Neuron (in vitro differentiated cells): ENCODE data around the gene C1QTNF1.

Source experiments
- H2AFZ ChIP-seq: one replicate; pipeline ENCODE4 v1.6.1; 2013; ENCODE audit warnings: low read depth, mild to moderate bottlenecking, inconsistent platforms, low read length, moderate library complexity
- H3K27me3 ChIP-seq: one replicate; pipeline ENCODE4 v1.6.1; 2013; ENCODE audit warnings: low read length; ENCODE audit not compliant: insufficient read depth
- H3K36me3 ChIP-seq: one replicate; pipeline ENCODE4 v1.6.1; 2013; ENCODE audit warnings: low read length; ENCODE audit not compliant: insufficient read depth
- H3K4me1 ChIP-seq: one replicate; pipeline ENCODE4 v1.6.1; 2013; ENCODE audit warnings: low read length; ENCODE audit not compliant: insufficient read depth
- H3K4me3 ChIP-seq: 2 replicates; pipeline ENCODE4 v1.5.1; 2013; ENCODE audit warnings: mild to moderate bottlenecking, low read length, moderate library complexity
- H3K9me3 ChIP-seq: one replicate; pipeline ENCODE4 v1.6.1; 2013; ENCODE audit warnings: low read length

C1QTNF1 gene

GRCh38 chr17:79086609-79087427 is 62.8 kb downstream of the C1QTNF1 start:
- no peak overlapping the region for H2AFZ ChIP-seq
- H3K9me3 ChIP-seq, result no peaks in the 10 kb centered on the region
- H3K36me3 ChIP-seq, result peaks cover 29% of the 10 kb centered on the region
- no peaks in the 10 kb centered on the region for H3K27me3 ChIP-seq
- no peaks in the 10 kb centered on the region for H3K4me1 ChIP-seq
- no peak overlapping the region for H3K4me3 ChIP-seq

GRCh38 chr17:79087428-79088143 is 63.6 kb downstream of the C1QTNF1 start:
- H2AFZ ChIP-seq, result no peak overlapping the region
- H3K9me3 ChIP-seq, result no peaks in the 10 kb centered on the region
- peaks cover 29% of the 10 kb centered on the region for H3K36me3 ChIP-seq
- peaks cover 4% of the 10 kb centered on the region for H3K4me1 ChIP-seq
- H3K4me3 ChIP-seq, result no peak overlapping the region
- H3K27me3 ChIP-seq, result no peaks in the 10 kb centered on the region

- H3K9me3 ChIP-seq, result no peaks in the 10 kb centered on the region
- H2AFZ ChIP-seq, result no peak overlapping the region
- H3K36me3 ChIP-seq, result peaks cover 20% of the 10 kb centered on the region
- H3K4me3 ChIP-seq, result no peak overlapping the region
- peaks cover 6% of the 10 kb centered on the region for H3K4me1 ChIP-seq
- peaks cover 3% of the 10 kb centered on the region for H3K27me3 ChIP-seq
Observed at GRCh38 chr17:79088247-79088996, 64.5 kb downstream of the C1QTNF1 start.

- Histone ChIP-seq H3K27me3 (peaks cover 3% of the 10 kb centered on the region), H3K4me3 (no peak overlapping the region)
Observed at GRCh38 chr17:79088997-79089328, 65.0 kb downstream of the C1QTNF1 start.

DNA sequence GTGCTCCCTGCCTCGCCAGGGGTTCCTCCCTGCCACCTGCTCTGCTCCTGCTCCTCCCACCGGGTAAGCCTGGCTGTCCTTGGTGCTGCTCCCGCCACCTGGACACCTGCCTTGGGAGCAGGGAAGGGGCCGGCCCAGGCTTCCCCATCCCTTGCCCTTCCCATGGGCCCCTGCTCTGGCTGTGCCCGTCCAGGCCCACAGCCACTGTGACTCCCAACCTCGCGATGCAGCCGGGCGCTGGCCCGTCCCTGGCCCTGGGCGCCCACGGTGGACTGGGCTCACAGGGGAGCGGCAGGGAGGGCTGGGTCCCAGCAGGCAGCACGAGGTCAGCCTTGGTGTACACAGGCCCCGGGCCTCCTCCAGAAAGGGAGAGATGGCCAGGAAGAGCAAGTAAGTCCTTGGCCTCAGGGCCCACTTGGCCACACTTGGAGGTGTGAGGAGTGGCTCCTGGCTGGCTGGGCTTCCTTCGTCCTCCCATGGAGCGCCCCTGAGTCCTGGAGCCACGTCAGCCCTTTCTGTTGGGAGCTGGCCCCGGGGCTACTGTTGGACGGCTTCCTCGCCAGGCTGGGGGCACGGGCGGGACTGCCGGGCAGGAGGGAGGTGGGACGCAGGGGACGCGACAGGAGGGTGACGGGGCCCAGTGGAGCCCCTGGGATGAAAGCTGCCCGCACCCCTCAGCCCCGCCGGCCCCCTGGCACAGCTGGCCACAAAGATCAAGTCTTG is 65.9 kb downstream of the C1QTNF1 start:
- Histone ChIP-seq H3K4me1 (peaks cover 6% of the 10 kb centered on the region), H3K36me3 (peaks cover 17% of the 10 kb centered on the region), H3K9me3 (no peaks in the 10 kb centered on the region), H2AFZ (no peak overlapping the region), H3K27me3 (peaks cover 3% of the 10 kb centered on the region), H3K4me3 (no peak overlapping the region)

More at GRCh38 chr17:79088997-79089328, 65.0 kb downstream of the C1QTNF1 start:
- H2AFZ ChIP-seq, result no peak overlapping the region
- peaks cover 6% of the 10 kb centered on the region for H3K4me1 ChIP-seq
- no peaks in the 10 kb centered on the region for H3K9me3 ChIP-seq
- H3K36me3 ChIP-seq, result peaks cover 17% of the 10 kb centered on the region

GRCh38 chr17:79090443-79091225 is 66.7 kb downstream of the C1QTNF1 start:
- Histone ChIP-seq H3K4me1 (peaks cover 6% of the 10 kb centered on the region), H3K9me3 (no peaks in the 10 kb centered on the region), H2AFZ (no peak overlapping the region), H3K27me3 (peaks cover 7% of the 10 kb centered on the region), H3K36me3 (peaks cover 10% of the 10 kb centered on the region), H3K4me3 (no peak overlapping the region)

GRCh38 chr17:79091226-79091670 is 67.3 kb downstream of the C1QTNF1 start:
- H3K4me3 ChIP-seq, result no peak overlapping the region
- H3K36me3 ChIP-seq, result peaks cover 6% of the 10 kb centered on the region
- H2AFZ ChIP-seq, result no peak overlapping the region
- H3K9me3 ChIP-seq, result no peaks in the 10 kb centered on the region
- peaks cover 13% of the 10 kb centered on the region for H3K27me3 ChIP-seq
- H3K4me1 ChIP-seq, result peaks cover 6% of the 10 kb centered on the region

- Histone ChIP-seq H3K36me3 (no peaks in the 10 kb centered on the region), H3K9me3 (no peaks in the 10 kb centered on the region), H3K4me3 (no peak overlapping the region), H3K27me3 (peaks cover 15% of the 10 kb centered on the region), H2AFZ (no peak overlapping the region), H3K4me1 (peaks cover 6% of the 10 kb centered on the region)
Observed at GRCh38 chr17:79092567-79092966, 68.6 kb downstream of the C1QTNF1 start.

DNA sequence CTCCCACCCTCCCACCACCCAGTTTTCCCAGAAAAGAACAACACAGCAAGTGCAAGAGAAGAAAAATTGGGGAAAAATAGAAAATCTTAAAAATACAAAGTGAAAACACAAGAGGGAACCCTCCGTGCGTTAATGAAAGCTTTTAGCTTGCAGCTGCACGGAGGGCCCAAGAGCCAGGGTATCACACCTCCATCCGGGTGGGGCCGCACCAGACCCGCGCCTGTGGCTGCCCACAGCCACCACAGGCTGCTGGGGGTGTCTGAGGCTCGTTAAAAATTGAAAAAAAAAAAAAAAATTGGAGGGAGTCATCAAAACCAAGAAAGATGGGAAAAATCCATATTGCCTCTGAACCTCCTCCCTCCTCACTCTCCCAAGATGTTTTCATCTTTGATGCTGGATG is 69.3 kb downstream of the C1QTNF1 start:
- peaks cover 6% of the 10 kb centered on the region for H3K4me1 ChIP-seq
- H2AFZ ChIP-seq, result no peak overlapping the region
- peaks cover 22% of the 10 kb centered on the region for H3K27me3 ChIP-seq
- H3K36me3 ChIP-seq, result no peaks in the 10 kb centered on the region
- H3K4me3 ChIP-seq, result no peak overlapping the region
- no peaks in the 10 kb centered on the region for H3K9me3 ChIP-seq

GRCh38 chr17:79094261-79094660 is 70.3 kb downstream of the C1QTNF1 start:
- H3K27me3 ChIP-seq, result peaks cover 29% of the 10 kb centered on the region
- no peak overlapping the region for H2AFZ ChIP-seq
- no peak overlapping the region for H3K4me3 ChIP-seq
- H3K36me3 ChIP-seq, result no peaks in the 10 kb centered on the region
- H3K9me3 ChIP-seq, result no peaks in the 10 kb centered on the region
- H3K4me1 ChIP-seq, result peaks cover 6% of the 10 kb centered on the region

DNA sequence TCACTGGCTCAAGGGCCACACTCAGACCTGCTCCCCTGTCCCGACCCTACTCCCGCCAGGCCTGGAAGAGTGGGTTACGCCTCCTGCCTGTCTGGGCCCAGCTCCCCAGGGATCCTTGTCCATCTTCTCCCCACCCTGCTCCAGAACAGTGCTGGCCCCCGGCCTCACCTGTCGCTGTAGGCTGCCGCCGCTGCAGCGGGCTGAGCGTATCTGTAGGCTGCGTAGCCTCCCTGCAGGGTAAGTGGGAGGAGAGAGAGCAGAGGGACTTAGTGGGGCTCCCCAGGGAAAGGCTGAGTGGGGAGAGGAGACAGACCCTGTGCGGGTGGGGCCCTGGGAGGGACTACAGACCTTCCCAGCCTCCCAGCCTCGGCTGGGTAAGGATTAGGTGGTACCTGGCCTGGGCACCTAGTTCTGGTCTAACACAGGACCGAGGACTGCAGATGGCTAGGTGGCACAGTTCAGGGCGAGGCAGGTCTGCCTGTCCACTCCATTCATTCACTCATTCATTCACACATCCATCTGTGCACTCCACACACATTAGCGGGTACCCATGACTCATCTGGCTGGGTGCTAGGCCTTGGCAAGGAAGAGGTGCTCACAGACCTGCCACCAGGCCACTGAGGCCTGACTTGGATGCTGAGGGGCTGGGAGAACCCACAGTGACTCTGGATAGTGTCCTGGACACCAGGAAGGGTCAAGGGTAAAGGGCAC is 71.5 kb downstream of the C1QTNF1 start:
- H2AFZ ChIP-seq, result no peak overlapping the region
- peaks cover 42% of the 10 kb centered on the region for H3K27me3 ChIP-seq
- H3K36me3 ChIP-seq, result no peaks in the 10 kb centered on the region
- H3K4me3 ChIP-seq, result no peak overlapping the region
- H3K4me1 ChIP-seq, result peaks cover 6% of the 10 kb centered on the region
- H3K9me3 ChIP-seq, result no peaks in the 10 kb centered on the region
